ENCODE results near the gene GALNT6.

GRCh38 chr12:51429700-51430099, 38.5 kb upstream of the GALNT6 start:
- no peak for TF ChIP-seq CTCF (IDR thresholded peaks at IDR 0.05)
- no peak for TF ChIP-seq POLR2AphosphoS5 (IDR thresholded peaks at IDR 0.05)

Data from stomach (tissue), 4 donors.